Epidermal melanocyte (primary cell): ENCODE results near the gene KIF2C.

Experiments
- DNase-seq: peaks from one replicate; pipeline ENCODE4 v3.0.0; 2011; ENCODE audit warnings: low spot score; ENCODE audit not compliant: insufficient read length

KIF2C gene

GRCh38 chr1:44775078-44775929 lies 35.7 kb downstream of the KIF2C start, which contains the start of gene RPS8:
Gene RPS8, plus strand, starts transcription at chr1:44775540. Its CDS starts 57 bp downstream, at chr1:44775597.
- peak; percentile 74 for DNase-seq

- DNase-seq: no peak
Observed at GRCh38 chr1:44775930-44776729, 36.5 kb downstream of the KIF2C start.

- DNase-seq: no peak
Observed at GRCh38 chr1:44776730-44777068, 37.1 kb downstream of the KIF2C start.

- DNase-seq: no peak
Observed at GRCh38 chr1:44777547-44777946, 37.9 kb downstream of the KIF2C start.

- DNase-seq: no peak
Observed at GRCh38 chr1:44777969-44778635, 38.5 kb downstream of the KIF2C start.

- DNase-seq: no peak
Observed at GRCh38 chr1:44778705-44779576, 39.3 kb downstream of the KIF2C start.

- DNase-seq: no peak
Observed at GRCh38 chr1:44780583-44781121, 41.0 kb downstream of the KIF2C start.

- DNase-seq: no peak
Observed at GRCh38 chr1:44783697-44784093, 44.1 kb downstream of the KIF2C start.

- DNase-seq: no peak
Observed at GRCh38 chr1:44784094-44785028, 44.7 kb downstream of the KIF2C start.

GRCh38 chr1:44785029-44785380 lies 45.4 kb downstream of the KIF2C start:
- DNase-seq: no peak

- DNase-seq: no peak
Observed at GRCh38 chr1:44785501-44786137, 46.0 kb downstream of the KIF2C start.

- peak; percentile 45 for DNase-seq
Observed at GRCh38 chr1:44786138-44786840, 46.7 kb downstream of the KIF2C start.

- no peak for DNase-seq
Observed at GRCh38 chr1:44786841-44787426, 47.3 kb downstream of the KIF2C start.

- DNase-seq: no peak
Observed at GRCh38 chr1:44787506-44787905, 47.9 kb downstream of the KIF2C start.

GRCh38 chr1:44788120-44788860 lies 48.7 kb downstream of the KIF2C start, which contains the start of gene BEST4:
Gene BEST4, minus strand, starts transcription at chr1:44788170. Its CDS starts 465 bp downstream, at chr1:44787705.
- no peak for DNase-seq

- no peak for DNase-seq
Observed at GRCh38 chr1:44790968-44791801, 51.5 kb downstream of the KIF2C start.
